Neural progenitor cell (in vitro differentiated cells): ENCODE results near the gene ECHDC1.

ENCODE experiments used
- CTCF ChIP-seq: fragments of 200-600 bp; sonication (generic); IDR thresholded peaks from 2 replicates; pipeline ENCODE4 v1.5.1; 2017; ENCODE audit warnings: antibody characterized with exemption, mild to moderate bottlenecking
- EZH2 ChIP-seq: fragments of 200-600 bp; sonication (generic); IDR thresholded peaks from 2 replicates; pipeline ENCODE4 v1.6.1; 2017; ENCODE audit warnings: antibody characterized with exemption, mild to moderate bottlenecking, moderate library complexity

DNA sequence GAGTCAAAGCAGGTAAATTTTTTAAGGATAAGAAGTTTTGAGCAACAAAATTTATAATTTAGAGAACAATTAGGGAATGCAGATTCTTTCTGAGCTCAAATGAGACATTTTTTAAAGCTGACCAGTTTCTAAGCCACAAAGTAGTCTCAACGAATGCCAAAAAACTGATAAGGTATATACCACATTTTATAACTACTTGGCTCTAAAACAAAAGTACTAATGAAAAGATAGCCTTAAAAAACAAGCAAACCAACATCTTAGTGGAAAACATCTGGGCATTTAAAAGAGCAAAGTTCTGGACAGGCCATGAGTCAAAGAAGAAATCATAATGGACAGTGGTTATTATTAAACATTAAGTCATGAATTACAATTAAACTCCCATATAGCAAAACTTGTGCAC lies 99.9 kb downstream of the ECHDC1 start:
- TF ChIP-seq CTCF (no peak), EZH2 (no peak)
